Fibroblast of villous mesenchyme (primary cell): ENCODE measurements around the gene FKBP2. TPM values are rescaled to one million over a fixed set of nuclear protein-coding genes. Genes with fewer than 3 reads are reported as not detected.
A peak's percentile ranks its signal among the peaks of the same experiment; 100 is the strongest.

ENCODE experiments used
- DNase-seq: peaks from one replicate; pipeline ENCODE4 v3.0.0-alpha.2; 2010; ENCODE audit warnings: low read depth
- H3K4me3 ChIP-seq: 2 replicates; pipeline ENCODE4 v1.5.1; 2011; ENCODE audit warnings: low read depth, mild to moderate bottlenecking, low read length
- total RNA-seq: library from RNA; depleted of rRNA; stranded (reverse); fragments of >200 nt; gene quantifications from 2 replicates; pipeline ENCODE4 v1.2.3, GENCODE V29; 2012
- TF ChIP-seq, protein P1 (sequence below): IDR thresholded peaks from 2 replicates; pipeline ENCODE4 v1.5.1; 2012; ENCODE audit warnings: low read depth, mild to moderate bottlenecking, low read length; ENCODE audit not compliant: insufficient read depth

Gene FKBP2
- total RNA-seq, 1 donor = 47.5 TPM

DNA sequence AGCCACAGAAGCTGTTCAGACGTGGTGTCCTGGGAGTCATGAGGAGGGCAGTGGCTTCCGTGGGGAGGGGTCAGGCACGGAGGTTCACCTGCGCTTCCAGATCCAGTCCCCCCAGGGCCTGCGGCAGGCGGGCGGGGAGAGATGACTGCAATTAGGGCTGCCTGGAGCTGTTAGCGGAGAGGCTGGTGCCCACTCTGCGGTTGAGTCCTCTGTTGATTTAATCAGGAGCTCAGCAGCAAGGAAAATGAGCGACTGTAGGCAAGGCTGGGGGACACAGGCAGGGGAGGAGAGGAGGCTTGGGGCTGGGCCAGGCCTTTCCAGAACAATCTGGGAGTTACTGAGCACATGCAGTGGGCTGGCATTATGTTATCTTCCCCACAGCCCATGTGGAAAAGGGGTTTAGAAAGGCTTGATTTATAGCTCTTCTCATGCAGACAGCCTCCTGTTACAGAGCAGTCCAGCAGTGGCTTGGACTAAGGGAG is 23.5 kb downstream of the FKBP2 start:
- no peak for DNase-seq
- H3K4me3 ChIP-seq = no peak overlapping the region
- TF ChIP-seq, protein P1, sequence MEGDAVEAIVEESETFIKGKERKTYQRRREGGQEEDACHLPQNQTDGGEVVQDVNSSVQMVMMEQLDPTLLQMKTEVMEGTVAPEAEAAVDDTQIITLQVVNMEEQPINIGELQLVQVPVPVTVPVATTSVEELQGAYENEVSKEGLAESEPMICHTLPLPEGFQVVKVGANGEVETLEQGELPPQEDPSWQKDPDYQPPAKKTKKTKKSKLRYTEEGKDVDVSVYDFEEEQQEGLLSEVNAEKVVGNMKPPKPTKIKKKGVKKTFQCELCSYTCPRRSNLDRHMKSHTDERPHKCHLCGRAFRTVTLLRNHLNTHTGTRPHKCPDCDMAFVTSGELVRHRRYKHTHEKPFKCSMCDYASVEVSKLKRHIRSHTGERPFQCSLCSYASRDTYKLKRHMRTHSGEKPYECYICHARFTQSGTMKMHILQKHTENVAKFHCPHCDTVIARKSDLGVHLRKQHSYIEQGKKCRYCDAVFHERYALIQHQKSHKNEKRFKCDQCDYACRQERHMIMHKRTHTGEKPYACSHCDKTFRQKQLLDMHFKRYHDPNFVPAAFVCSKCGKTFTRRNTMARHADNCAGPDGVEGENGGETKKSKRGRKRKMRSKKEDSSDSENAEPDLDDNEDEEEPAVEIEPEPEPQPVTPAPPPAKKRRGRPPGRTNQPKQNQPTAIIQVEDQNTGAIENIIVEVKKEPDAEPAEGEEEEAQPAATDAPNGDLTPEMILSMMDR = no peak

DNA sequence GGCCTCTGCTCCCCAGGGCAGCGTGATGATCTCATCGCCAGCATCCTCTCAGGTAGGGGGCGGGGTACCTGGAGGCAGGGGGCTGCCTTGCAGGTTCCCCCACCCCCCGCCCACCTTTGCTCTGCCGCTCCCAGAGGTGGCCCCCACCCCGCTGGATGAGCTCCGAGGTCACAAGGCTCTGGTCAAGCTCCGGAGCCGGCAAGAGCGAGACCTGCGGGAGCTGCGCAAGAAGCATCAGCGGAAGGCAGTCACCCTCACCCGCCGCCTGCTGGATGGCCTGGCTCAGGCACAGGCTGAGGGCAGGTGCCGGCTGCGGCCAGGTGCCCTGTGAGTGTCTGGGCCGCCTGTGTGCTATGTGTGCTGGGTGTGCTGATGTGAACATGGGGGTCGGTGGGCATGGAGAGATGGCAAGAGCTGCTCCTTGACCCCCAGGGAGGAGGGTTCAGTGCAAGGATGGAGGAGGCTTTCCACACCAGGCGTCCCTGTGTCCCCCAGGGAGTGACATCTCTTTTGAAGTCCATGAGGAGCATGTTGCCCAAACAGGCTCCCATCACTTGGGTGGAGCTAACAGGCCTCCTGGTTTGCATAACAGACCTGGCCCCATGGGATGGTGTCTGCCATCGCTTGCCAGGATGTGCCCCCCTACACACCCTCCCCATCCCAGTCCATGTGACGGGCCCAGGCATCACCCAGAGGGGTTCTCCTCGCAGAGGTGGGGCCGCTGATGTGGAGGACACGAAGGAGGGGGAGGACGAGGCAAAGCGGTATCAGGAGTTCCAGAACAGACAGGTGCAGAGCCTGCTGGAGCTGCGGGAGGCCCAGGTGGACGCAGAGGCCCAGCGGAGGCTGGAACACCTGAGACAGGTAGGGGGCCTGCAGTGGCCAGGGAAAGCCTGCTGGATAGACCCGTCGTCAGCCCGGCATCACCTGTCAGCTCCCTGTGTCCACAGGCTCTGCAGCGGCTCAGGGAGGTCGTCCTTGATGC is 24.6 kb downstream of the FKBP2 start:
- no peak for DNase-seq
- TF ChIP-seq, protein P1 = no peak
- H3K4me3 ChIP-seq = no peak overlapping the region

DNA sequence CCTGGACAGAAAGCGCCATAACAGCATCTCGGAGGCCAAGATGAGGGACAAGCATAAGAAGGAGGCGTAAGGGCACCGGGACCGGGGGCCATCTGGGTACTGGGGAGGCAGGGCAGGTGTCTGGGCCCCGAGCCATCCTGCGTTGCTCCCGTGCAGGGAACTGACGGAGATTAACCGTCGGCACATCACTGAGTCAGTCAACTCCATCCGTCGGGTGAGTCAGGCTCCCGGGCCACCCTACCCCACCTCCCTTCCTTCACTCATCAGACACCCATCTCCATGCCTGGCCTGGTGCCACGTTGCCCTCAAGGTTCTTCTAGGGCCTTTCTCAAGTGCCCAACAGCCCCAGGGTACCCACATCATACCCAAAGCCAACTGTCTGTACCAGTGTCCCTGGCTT is 25.4 kb downstream of the FKBP2 start:
- TF ChIP-seq, protein P1 = no peak
- H3K4me3 ChIP-seq = no peak overlapping the region
- no peak for DNase-seq

DNA sequence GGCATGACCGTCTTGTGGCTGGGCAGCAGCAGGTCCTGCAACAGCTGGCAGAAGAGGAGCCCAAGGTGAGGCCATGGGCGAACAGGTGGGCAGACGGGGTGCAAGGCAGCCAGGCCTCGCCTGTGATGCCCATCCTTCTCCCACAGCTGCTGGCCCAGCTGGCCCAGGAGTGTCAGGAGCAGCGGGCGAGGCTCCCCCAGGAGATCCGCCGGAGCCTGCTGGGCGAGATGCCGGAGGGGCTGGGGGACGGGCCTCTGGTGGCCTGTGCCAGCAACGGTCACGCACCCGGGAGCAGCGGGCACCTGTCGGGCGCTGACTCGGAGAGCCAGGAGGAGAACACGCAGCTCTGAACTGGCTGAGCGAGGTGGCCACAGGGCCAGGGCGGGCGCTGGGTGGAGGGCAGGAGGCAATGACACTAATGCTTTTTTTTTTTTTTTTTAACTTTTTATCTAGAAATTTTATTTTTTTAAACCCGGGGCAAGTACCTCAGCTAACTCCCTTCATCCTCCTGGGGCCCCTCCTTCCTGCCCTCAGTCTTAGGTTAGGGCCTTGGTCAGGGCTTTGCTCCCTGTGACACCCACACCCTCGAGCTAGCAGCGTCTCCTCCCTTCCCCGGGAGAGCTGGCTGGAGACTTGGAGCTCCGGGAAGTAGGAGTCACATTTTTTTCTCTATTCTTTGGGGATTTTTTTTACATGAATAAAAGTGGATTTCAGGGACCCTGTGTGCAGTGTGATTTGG is 26.5 kb downstream of the FKBP2 start:
- no peak for DNase-seq
- TF ChIP-seq, protein P1 = no peak

DNA sequence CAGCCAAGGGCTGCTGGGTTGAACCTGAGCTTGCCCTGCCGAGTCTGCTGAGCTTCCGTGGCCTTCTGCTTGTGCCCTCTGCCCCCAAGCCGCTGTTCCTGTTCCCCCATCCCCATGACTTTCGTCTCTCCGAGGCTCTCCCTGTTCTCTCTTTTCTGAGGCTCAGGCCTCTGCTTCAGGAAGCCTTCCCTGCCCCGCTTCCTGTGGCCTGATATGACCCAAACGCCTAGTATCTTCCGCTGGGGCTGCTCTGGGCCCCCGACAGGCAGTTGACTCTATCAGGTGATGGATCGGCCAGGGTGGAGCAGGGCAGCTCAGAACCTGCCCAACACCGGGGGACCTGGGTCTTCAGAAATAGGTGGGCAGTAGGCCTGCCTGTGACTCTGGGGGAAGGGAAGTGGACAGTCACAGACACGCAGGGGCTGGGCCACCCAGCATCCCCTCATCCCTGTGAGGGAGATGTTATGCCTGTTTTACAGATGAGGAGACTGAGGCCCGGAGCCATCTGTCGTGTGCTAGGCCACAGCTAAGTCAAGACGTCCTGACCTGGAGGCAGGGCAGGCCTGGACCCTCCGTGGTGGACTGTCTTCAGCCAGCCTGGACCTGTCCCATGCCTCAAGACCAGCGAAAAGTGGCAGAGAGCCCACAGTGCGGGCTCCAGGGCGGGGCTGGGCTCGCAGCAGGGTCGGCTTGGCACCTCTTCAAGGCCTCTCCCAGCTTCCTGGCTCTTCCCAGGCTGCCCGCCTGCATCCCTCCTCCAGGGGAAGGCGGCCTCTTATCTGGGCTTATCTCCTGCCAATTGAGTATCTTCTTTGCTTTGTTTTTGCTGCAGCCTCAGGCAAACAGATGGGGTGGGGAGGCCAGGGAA is 27.4 kb downstream of the FKBP2 start:
- H3K4me3 ChIP-seq = peak overlapping the region; percentile 76
- TF ChIP-seq, protein P1 = peak; percentile 2
- DNase-seq = peak; percentile 88

More for the DNA sequence above, 26.5 kb downstream of the FKBP2 start:
- H3K4me3 ChIP-seq = no peak overlapping the region

DNA sequence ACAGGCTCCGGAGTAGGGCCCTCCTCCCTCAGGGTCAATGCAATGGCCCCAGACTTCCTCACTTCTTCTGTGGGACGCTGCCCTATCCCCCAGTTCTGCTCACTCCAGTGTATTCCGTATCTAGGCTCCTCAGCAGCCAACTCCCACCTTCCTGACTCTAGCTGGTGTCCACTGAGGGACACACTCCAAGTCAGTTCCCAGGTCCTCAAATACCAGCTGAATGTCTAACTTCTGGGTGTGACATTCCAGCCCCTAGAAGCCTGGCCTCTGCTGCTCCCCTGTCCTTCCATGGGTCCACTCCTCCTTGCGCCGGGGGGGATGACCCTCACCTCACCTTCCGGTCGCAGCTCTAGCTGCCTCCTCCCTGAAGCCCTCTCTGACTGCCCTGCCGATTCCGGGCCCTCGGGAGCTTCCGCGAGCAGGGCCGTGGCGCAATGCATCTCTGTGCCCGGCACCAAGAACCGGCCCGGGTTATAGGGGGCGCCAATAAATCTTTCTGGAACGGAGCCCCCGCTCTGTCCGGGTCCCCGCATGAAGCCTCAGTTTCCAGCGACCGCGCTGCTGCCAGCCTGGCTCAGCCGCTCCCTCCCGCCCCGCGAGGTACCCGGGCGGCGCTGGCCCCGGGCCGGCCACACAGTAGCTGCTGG is 28.1 kb downstream of the FKBP2 start:
- peak; percentile 53 for DNase-seq
- TF ChIP-seq, protein P1 = no peak
- peak overlapping the region; percentile 76 for H3K4me3 ChIP-seq
